Fibroblast of lung (primary cell): ENCODE results near the gene TRUB2. TPM values are rescaled to one million over a fixed set of nuclear protein-coding genes. Genes with fewer than 3 reads are reported as not detected.

Experiments
- DNase-seq, 2 donors: peaks; one replicate each; pipeline versions ENCODE4 v3.0.0 to v3.0.0-alpha.2; 2010; ENCODE audit warnings: low read depth in 2 of 2
- H2AFZ ChIP-seq: 2 replicates; pipeline ENCODE4 v1.5.1; 2012; ENCODE audit warnings: low read length, control low read depth, inconsistent platforms
- H3K27ac ChIP-seq: 2 replicates; pipeline ENCODE4 v1.5.1; 2011; ENCODE audit warnings: low read length, control low read depth; ENCODE audit not compliant: insufficient read depth
- H3K27me3 ChIP-seq: 2 replicates; pipeline ENCODE4 v1.5.1; 2011; ENCODE audit warnings: mild to moderate bottlenecking, low read length; ENCODE audit not compliant: control insufficient read depth, insufficient read depth
- H3K36me3 ChIP-seq: 2 replicates; pipeline ENCODE4 v1.5.1; 2011; ENCODE audit warnings: low read length; ENCODE audit not compliant: control insufficient read depth, insufficient read depth
- H3K4me1 ChIP-seq: 2 replicates; pipeline ENCODE4 v1.5.1; 2011; ENCODE audit warnings: low read length; ENCODE audit not compliant: control insufficient read depth, insufficient read depth; ENCODE audit errors: extremely low read depth
- H3K4me2 ChIP-seq: 2 replicates; pipeline ENCODE4 v1.5.1; 2011; ENCODE audit warnings: low read length, control low read depth; ENCODE audit not compliant: insufficient read depth; ENCODE audit errors: extremely low read depth
- H3K4me3 ChIP-seq, 4 experiments: fragments of 200-600 bp in 1 of 4; sonication (generic) in 1 of 4; replicated peaks in 1 of 4; 2 replicates each; pipeline ENCODE4 v1.5.1; 2011 to 2016; ENCODE audit warnings: low read length in 4 of 4, low read depth in 3 of 4, mild to moderate bottlenecking in 3 of 4, control low read depth in 2 of 4, inconsistent platforms in 1 of 4, mixed read lengths in 1 of 4; ENCODE audit not compliant: insufficient read depth in 1 of 4; ENCODE audit errors: control extremely low read depth in 1 of 4
- H3K79me2 ChIP-seq: 2 replicates; pipeline ENCODE4 v1.5.1; 2012; ENCODE audit warnings: mild to moderate bottlenecking, low read length, inconsistent platforms; ENCODE audit not compliant: control insufficient read depth, insufficient read depth
- H3K9ac ChIP-seq: 2 replicates; pipeline ENCODE4 v1.5.1; 2011; ENCODE audit warnings: mild to moderate bottlenecking, low read length, control low read depth; ENCODE audit not compliant: insufficient read depth
- H3K9me3 ChIP-seq: 2 replicates; pipeline ENCODE4 v1.5.1; 2012; ENCODE audit warnings: low read depth, low read length; ENCODE audit not compliant: control insufficient read depth, insufficient read depth
- H4K20me1 ChIP-seq: 2 replicates; pipeline ENCODE4 v1.5.1; 2011; ENCODE audit warnings: low read length; ENCODE audit not compliant: control insufficient read depth, insufficient read depth; ENCODE audit errors: extremely low read depth
- CTCF ChIP-seq, 2 donors: IDR thresholded peaks in 1 of 2; conservative IDR thresholded peaks in 1 of 2; 1 replicate in 1 of 2; 2 replicates in 1 of 2; pipeline ENCODE4 v1.5.1; 2011 to 2012; ENCODE audit warnings: low read length in 2 of 2, control low read depth in 1 of 2, inconsistent platforms in 1 of 2, low read depth in 1 of 2, mild to moderate bottlenecking in 1 of 2
- EZH2 ChIP-seq: IDR thresholded peaks from 2 replicates; pipeline ENCODE4 v1.5.1; 2012; ENCODE audit warnings: low read length, control low read depth, mild to moderate bottlenecking; ENCODE audit errors: missing control alignments
- polyA plus RNA-seq, 2 donors: library from polyadenylated mRNA; depleted of rRNA in 1 of 2; stranded (reverse) in 1 of 2; unstranded in 1 of 2; fragments of >200 nt; gene quantifications; 2 replicates each; pipeline ENCODE4 v1.2.1, GENCODE V29; 2011 to 2012; ENCODE audit warnings: missing spikeins in 1 of 2
- total RNA-seq: library from RNA; depleted of rRNA; stranded (reverse); fragments of >200 nt; gene quantifications from 2 replicates; pipeline ENCODE4 v1.2.1, GENCODE V29; 2014

The TRUB2 gene
- total and polyA plus RNA-seq, 2 donors (not counting 1 experiment from before 2014, with no cell fraction given) = 10.4 to 22.6 TPM

- Histone ChIP-seq H3K9ac (no peak overlapping the region), H3K4me3 (no peak overlapping the region), H3K36me3 (no peaks in the 10 kb centered on the region), H3K9me3 (no peaks in the 10 kb centered on the region), H3K27me3 (no peaks in the 10 kb centered on the region), H3K79me2 (no peaks in the 10 kb centered on the region), H3K27ac (no peak overlapping the region), H2AFZ (no peak overlapping the region), H3K4me2 (no peak overlapping the region), H4K20me1 (no peaks in the 10 kb centered on the region), H3K4me1 (peaks cover 8% of the 10 kb centered on the region)
- no peak for TF ChIP-seq EZH2
- TF ChIP-seq CTCF (conservative IDR thresholded peaks at IDR 0.05 in 1 of 2, IDR thresholded peaks at IDR 0.05 in 1 of 2; ENCODE audit: low read depth in 1 of 2, low read length in 2 of 2) = no peak
- DNase-seq = peak in 1 of 2 donors; percentile 50
These were observed 17.3 kb downstream of the TRUB2 start for GRCh38 chr9:128304971-128305288.

- no peaks in the 10 kb centered on the region for H3K36me3 ChIP-seq
- no peak overlapping the region for H3K4me3 ChIP-seq
- peaks cover 8% of the 10 kb centered on the region for H3K4me1 ChIP-seq
- H3K27ac ChIP-seq = no peak overlapping the region
- no peaks in the 10 kb centered on the region for H3K27me3 ChIP-seq
- peak in 1 of 2 donors; percentile 43 for DNase-seq
- H4K20me1 ChIP-seq = no peaks in the 10 kb centered on the region
- TF ChIP-seq EZH2 (no peak), CTCF (conservative IDR thresholded peaks at IDR 0.05 in 1 of 2, IDR thresholded peaks at IDR 0.05 in 1 of 2; ENCODE audit: low read depth in 1 of 2, low read length in 2 of 2) (no peak)
- no peak overlapping the region for H3K4me2 ChIP-seq
- no peak overlapping the region for H2AFZ ChIP-seq
- no peaks in the 10 kb centered on the region for H3K9me3 ChIP-seq
- H3K9ac ChIP-seq = no peak overlapping the region
- no peaks in the 10 kb centered on the region for H3K79me2 ChIP-seq
These were observed 17.9 kb downstream of the TRUB2 start for GRCh38 chr9:128304136-128304970.

GRCh38 chr9:128298535-128299482, 23.4 kb downstream of the TRUB2 start:
- peaks cover 6% of the 10 kb centered on the region for H3K4me1 ChIP-seq
- no peaks in the 10 kb centered on the region for H4K20me1 ChIP-seq
- no peak overlapping the region for H3K4me3 ChIP-seq
- H3K9ac ChIP-seq = no peak overlapping the region
- no peaks in the 10 kb centered on the region for H3K9me3 ChIP-seq
- no peak overlapping the region for H3K27ac ChIP-seq
- no peak for TF ChIP-seq CTCF (conservative IDR thresholded peaks at IDR 0.05 in 1 of 2, IDR thresholded peaks at IDR 0.05 in 1 of 2; ENCODE audit: low read depth in 1 of 2, low read length in 2 of 2)
- TF ChIP-seq EZH2 = no peak
- H3K36me3 ChIP-seq = no peaks in the 10 kb centered on the region
- H3K4me2 ChIP-seq = no peak overlapping the region
- H2AFZ ChIP-seq = no peak overlapping the region
- no peak for DNase-seq
- H3K79me2 ChIP-seq = no peaks in the 10 kb centered on the region
- no peaks in the 10 kb centered on the region for H3K27me3 ChIP-seq
